ENCODE data around the gene TAGAP.

TAGAP gene

DNA sequence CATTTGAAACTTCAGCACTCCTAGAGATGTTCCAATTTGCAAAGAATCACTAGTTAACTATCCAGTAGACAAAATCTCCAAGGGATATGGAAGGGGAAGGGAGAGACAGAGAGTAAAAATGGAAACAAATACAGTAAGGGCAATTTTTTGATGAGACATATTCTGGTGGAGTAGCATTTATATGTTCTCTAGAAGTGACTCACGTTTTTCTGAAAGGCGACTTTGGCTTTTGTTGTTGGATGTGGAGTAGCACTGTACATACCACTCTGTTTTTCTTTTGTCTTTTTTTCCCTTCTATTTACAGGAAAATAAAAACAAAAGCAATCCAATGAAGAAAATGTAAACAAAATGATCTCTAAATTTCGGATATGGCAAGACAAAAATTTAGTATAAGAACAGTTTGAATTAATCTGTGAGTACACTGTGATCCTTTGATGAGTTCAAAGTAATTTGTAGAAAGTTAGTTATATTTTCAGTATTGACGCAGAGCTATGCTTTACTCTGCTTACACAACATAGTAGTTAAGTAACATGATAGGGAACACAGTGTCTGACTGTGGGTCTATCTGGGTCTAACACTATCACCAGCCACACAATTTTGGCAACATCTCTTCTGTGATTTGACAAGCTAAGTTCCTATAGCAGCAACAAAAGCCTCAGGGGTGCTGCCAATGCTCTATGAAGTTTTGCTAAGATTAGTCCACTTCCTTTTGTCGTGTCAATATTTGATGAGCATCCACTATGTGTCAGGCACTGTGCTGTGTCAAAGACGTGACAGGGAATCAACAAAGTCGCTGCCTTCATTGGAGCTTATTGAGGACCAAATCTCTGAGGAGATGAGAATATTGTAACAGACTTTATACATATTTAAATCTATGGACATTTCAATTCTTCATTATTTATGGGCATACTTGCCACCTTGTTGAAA, 27.3 kb upstream of the TAGAP start:
- DNase-seq, result no peak

DNA sequence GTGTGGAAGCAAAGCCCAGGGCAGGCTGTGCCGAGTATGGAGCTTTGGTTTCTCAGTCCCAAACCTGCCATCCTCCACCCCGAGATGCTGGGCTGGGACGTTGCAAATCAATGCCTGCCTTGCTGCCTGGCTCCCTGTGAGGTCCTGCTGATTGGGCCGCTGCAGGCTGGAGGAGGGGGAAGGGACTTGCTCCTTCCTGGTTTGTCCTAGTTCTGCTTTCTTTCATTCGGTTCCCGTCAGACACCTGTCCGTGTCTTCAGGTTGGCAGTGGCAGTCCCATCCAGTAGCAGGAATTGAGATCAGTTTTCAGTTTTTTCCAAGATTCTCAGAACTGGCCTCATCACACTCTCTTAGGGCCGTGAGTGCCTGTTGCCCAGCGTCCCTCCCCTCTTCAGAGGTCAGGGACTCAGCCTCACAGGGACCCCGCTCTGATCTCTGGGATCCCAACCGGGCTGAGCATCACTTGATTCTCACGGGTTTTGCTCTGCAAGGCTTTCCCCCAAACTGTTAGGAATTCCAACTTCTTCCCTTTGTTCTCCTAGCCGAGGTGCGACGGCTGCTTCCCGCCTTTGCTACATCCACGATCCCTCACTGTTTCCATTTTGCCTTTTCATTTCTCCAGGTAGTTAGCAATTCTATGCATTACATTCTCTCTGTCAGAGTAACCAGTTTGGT, 24.2 kb upstream of the TAGAP start:
- no peak for DNase-seq

DNA sequence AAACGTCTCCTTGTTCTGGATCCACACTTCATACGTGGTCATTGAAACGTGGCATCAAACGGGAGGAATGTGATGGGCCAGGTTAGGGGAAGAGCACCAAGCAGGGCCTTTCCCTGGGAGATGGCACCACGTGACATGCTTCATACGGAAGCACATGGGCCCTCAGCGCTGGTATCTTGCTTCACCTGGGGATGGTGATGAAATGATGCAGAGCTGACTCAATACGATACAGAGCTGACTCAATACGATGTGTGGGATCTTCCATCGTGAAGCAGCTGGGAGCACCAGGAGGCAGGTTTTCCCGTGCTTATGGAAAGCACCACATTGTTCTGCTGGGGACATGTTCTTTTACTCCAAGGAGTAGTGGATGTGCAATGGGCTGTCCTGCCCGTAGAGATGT, 22.5 kb upstream of the TAGAP start:
- DNase-seq, result no peak

DNA sequence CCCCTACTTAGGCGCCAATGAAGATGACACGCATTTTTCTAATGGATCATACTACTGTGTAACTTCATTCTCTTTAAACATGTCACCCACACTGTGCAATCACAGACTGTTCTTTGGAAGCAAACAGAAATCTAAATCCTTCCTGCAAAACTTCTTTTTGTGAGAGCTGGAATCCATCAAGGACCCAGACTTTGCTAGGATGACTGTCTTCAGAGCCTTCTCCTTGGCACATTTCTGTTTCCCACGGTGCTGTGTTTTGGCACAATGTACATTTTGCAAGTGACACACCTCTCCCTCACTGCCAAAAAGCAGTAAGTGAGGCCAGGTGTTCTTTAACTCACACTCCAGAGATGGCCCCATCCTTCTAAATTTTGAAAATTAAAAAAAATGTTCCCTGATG, 21.7 kb upstream of the TAGAP start:
- DNase-seq, result no peak

DNA sequence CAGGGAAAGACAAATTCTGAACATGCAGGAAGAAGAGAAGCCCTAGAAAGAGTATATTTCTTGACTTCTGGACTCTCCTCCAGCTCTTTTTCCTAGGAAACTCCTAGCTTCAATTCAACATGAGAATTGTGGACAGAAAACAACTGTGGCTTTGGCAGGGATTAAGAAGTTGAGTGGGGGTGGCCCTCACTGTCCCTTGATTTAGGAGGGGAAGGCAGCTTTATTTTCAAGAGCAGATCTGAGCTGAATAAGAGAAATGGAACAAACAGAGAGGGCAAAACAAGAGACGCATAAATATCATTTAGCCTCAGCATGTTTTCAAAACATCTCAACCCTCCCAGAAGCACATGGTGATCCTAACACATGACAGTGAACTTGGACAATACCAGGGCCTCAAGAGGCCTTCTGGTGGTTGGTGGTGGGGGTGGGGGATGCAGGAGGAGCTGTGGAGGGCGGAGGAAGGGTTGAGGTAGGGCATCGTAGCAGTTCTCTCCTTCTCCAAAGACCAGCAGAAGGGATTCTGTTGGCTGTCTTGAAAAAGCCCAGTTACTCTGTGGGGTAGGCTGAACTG, 21.1 kb upstream of the TAGAP start:
- no peak for DNase-seq

DNA sequence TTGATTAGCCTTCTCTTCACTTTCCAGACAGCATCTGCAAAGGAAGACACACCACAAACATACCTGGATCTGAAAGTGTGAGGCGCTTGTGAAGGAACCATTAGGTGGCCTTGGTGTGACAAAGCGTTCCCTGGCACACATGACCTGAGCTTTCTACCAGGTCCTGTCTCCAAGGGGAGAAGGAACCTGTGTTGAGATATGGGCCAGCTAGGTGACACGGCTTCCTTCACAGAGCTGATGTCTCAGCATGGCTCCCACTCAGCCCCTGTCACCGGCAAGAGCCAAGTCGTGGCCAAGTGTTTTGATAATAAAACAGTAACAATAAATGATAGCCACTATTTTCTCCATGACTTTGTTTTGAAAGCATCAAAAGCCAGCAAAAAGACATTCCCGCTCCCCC, 20.3 kb upstream of the TAGAP start:
- DNase-seq, result no peak

DNA sequence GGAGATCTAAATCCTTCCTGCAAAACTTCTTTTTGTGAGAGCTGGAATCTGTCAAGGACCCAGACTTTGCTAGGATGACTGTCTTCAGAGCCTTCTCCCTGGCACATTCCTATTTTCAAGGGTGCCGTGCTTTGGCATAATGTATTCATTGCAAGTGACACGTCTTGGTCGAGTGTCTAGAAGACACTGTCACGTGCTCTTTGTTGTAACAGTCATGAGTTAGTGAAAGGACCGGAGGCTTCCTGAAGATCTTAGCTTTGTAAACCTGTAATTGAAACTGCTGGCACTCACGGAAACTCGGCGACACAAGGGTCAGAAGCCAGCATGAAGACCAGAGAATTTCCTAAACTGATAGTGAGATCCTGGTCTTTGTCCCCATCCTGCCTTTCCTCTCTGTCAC, 19.7 kb upstream of the TAGAP start:
- DNase-seq, result no peak

DNA sequence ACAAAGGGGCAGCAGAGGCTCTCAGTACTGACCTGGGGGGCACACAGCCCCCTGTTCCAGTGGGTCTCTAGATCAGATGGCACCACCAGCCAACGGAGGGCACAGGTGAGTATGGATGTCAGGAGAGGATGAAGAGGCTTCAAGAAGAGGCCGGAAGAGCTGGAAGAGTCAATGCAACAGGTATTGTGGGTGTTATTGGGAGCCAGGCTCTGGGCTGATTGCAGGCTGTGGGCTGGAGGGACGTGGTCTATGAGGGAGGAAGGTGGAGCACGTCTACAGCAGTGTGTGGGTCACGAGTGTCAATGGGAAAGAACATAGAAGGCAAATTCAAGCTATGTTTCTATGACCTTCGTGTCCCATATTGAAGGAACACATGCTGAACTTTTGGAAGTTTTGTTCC, 18.8 kb upstream of the TAGAP start:
- no peak for DNase-seq

DNA sequence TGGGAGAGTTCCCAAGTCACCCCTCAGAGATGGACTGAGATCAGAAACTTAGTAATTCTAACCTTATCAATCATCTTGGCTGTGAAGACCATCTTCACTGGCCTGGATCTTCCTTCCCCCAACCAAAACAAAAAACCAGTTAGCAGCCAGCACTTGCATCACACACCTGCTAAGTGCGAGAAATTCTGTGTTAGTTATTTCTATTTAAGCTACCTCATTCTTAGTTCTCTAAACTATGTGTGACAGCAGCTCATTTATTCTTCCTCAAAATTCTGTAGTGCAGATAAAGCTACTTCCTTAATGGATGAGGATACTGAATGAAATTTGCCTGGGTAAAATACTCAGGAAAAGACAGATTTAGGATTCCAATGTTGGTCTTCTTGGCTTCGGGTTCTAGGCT, 18.2 kb upstream of the TAGAP start:
- DNase-seq, result no peak

DNA sequence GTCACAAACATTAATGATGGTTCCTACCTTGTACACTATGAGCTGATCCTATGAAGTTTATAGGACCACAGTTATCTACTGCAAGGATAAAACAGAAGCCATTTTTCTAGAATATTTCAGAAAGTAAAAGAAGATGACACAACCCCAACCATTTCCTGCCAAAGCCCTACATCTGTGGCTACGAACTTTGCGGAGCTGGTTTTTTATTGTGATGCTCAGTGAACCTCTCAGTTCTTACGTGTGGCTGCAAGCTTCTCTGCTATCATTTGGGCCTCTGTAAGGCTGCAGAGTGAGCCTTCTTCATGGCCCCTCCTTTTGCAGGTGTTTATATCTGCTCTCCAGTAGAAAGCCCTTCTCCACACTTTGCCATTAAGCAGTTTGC, 17.8 kb upstream of the TAGAP start:
- DNase-seq, result no peak

DNA sequence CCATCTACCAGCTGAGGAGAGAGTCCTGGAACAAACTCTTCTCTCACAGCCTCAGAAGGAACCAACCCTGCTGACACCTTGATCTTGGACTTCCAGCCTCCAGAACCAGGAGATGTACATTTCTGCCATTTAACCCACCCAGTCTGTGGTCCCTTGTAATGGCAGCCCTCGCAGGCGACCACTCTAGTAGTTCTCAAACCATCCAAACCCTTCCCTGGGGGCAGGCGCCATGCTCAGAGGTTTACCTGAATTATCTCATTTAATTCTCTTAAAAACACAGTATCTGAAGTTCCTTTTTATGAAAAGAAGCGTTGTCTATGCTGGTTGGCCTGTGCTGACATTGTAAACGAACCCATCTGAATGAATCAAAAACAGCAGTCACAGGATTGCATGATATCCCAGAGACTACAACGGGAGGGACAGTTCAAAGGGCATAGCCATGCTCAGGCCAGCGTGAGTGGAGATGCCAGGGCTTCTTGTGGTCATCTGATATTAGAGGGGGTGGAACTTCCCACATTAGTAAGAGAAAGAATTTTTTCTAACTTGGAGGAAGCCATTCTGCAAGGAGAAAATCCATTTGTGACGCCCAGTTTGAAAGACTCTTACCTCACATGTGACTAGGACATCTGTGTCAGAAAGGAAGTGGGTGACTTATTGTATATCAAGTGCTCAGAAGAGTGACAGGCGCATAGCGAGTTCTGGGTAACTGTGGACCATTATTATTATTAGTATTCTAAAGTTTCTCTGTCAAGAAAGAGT, 17.2 kb upstream of the TAGAP start:
- no peak for DNase-seq

DNA sequence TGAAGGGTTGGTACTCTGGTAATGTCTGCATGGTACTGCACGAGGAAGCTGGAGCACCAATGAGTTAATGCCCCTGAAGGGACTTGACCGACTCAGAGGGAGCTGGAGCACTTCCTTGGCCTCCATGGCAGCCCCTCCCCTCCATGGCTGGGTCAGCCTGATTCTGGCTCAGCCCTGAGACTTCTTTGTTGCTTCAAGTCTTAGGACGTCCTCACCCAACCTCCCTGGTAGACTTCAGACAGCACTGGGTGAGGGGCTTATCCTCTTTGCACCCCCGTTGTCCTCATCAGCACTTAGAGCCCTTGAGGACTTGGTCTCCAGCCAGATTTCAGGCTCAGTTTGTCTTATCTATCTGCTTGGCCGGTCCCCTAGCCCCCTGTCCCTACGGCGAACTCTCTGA, 16.4 kb upstream of the TAGAP start:
- no peak for DNase-seq

DNA sequence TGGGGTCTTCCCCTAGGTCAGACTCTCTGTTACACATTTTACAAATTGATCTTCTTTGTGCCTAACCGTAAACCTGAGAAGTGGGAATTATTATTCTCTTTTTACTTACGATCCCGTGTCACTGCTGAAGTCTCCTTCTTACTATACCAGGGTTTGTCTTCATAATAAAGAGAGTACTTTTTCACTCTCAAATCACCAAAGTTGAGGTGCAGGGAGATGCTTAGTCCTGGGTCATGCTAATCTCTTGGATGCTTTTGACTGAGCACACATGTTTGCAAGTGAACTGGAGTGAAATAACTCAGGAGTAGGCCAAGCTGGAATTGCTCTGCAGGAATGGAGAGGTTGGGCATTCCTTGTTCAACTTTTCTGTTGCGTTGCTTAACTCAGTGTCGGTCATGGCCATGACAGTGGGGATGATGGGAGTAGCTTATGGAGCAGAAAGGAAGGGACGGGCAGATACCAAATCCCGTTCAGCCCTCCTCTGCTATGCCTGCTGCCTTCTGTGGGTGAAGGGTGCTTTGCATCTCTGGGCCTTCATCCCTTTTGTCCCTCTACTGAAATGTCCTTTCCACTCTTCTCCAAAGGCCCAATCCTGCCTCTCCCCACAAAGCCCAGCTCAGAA, 15.2 kb upstream of the TAGAP start:
- no peak for DNase-seq

DNA sequence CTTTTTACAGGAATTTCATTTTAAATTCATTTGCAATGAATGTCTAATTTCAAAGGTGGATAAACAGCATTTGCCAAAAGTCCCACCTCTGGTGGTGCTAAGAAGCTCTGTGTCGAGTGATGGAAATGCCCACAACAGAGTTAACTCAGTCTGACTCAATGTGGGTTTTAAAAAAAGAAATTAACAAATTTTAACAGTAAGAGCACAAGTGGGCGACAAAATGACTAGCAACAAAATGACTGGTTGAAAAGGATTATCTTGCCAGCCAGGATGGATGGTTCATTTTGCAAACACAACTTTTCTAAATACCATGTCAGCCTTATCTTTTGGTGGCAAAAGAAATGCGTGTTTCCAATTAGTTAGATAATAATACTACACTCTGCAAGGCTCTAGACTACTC, 14.3 kb upstream of the TAGAP start:
- DNase-seq, result no peak

DNA sequence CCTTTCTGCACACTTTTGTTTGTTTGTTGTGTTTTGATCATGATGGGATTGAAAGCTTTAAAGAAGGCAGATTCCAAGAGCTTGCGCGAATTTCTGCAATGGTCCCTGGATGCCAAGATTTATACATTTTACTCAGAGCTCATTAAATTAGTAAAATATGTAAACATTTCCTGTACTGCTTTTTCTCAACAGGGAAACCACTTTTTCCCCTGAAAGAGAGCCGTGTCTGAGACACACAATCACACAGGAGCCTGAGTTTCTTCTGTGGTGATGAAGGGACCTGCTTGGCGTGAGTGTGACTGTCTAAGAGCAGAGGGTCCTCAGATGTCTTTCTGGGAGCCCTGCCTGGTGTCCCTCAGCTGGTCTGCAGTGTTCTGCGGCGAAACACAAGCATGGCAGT, 12.1 kb upstream of the TAGAP start:
- no peak for DNase-seq

DNA sequence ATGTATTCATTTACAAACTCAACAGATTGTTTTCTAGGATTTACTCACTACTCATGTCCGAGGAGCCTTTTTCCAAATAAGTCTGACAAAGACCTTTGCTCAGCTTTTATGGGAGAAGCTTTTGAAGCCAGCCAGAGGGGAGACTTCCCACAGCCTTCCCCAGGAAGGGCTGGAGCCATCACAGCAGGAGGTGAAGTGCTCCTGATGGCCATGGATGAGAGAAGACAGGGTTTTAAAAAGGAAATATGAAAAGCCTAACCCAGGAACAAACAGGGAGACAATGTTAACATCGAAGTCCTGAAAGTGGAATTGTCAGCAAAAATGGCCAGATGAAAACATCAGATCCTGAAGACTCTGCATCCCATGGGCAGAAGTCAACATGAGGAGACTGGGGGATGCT, 11.6 kb upstream of the TAGAP start:
- no peak for DNase-seq

DNA sequence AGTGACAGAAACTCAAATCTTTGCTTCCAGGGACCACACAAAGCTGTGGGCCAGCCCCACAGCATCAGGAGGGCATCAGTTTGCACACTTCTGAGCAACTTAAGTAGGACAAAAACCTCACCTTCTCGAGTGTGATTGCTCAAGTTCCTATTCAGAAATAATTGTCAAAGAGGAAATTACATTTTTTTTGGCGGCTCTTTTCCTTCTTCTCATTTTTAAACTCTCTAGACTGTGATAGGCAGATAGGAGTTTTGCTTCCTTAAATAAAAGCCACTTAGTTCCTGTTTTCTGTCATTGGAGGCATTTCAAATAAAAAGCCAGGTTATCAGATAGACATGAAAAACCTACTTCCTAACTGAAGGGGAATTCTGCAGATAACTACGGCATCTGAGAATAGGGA, 11.2 kb upstream of the TAGAP start:
- DNase-seq, result no peak

DNA sequence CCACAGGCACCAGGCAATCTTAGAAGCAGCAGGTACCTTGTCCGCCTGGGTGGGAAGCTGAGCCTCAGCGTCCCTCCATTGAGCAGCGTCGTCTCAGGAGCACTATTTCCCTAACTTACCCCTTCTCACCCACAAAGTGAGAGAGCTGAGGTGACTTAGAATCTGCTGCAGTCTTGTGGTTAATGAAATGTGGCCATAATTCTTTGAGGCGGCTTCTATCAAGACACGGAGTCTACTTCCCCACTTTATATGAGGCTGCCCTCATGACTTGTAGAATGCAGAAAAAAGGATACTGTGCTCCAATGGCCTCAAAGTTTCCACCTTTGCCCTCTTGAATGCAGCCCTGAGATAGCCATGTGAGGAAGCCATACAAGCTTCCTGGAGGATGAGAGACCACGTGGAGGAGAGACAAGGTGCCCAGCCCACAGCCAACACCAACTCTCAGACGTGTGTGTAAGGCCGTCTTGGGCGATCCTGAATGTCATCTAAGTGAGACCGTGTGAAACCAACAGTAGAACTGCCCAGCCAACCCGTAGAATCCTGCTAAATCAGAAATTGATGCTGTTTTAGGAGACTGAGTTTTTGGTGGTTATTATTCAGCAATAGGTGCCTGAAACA, 9.1 kb upstream of the TAGAP start:
- DNase-seq, result no peak

DNA sequence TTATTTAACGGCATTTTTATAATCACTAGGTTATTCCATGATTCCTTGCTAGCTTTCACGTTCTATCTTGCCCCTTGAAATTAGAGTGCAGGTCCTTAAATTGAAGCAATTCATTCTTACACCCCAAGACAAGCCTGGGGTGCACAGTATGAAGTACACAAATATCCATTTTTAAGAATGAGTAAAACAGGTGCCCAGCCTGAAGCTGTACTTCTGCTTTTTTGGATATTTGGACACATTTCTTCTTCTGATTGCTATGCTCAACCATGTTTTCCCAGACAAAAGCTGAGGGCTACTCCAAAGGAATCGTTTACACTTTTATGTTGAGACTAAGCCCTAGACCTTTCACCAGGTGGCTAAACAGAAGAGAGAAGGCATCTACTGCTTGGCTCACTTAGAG, 7.9 kb upstream of the TAGAP start:
- DNase-seq, result no peak

DNA sequence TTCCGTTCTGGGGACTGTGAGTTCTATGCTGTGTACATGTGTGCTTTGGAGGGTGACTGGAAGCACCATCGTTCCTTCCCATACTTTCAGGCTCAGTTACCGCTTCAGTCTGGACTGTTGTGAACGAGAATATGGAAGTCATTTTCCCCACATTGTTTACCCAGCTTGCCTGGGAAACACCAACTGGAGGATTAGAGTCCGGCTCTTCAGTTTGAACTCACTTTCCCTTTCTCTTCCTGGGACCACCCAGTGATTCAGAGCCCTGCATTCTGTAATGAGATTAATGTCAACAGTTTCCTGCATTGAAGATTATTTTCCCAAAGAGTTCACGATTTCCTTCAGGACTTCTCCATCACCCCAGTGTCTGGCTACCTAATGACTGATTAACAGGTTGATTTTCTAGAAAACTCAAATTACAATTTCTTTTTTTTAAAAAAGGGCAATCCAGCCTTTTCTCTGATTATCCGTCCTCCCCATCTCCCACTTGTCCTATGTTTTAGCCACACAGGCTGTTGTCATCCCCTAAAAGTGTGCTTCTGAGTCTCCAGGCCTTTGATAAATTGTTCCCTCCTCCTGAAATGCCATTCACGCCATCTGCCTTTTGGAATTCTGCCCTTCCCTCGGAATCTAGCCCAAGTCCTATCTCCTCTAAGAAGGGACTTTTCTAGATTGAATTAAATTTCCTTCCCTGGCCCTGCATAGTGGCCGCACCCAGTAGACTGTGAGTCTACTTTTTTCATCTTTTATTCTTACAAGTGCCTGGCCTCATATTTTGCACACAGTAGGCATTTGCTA, 3.3 kb upstream of the TAGAP start:
- no peak for DNase-seq

DNA sequence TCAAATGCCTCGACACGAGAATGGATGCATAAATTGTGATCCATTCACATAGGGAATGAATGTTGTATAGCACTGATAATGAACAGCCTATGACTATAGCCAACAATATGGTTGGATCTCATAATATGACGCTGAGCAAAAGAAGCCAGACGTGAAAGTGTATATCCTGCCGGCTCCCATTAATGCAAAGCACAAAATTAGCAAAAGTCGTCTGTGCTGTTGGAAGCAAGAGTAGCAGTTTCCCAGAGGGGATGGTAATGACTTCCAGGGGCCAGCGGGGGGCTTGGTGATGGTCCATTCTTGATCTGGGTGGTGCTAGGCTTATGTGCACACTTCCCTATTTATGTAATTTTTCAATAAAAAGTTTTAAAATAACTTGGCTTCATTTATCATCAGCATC, 1.0 kb upstream of the TAGAP start:
- no peak for DNase-seq

DNA sequence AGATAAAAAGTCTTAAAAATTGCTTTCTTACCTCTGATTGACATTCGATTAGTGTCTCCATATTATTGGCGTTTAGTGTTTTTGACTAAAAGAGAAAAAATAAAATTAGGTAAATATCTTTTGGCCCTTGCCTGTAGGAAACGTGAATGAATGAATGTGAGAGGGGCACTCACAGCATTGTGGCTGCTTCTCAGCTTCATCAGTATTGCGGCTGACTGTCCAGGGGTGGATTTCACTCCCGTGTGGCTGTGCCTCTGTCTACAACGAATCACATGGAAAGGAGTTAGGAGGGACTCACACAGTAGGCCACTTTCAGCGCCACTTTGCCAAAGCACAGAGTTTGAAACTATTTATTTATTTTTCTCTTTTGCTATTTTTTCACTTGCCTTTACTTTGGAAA, 844 bp downstream of the TAGAP start:
- no peak for DNase-seq
